Measurements from ENCODE around the gene C3.
"Not testable (repeated sequence)": the region's sequence is repeated elsewhere in the genome, so short reads cannot be mapped to it uniquely, and the experiment has no call there.

The C3 gene

DNA sequence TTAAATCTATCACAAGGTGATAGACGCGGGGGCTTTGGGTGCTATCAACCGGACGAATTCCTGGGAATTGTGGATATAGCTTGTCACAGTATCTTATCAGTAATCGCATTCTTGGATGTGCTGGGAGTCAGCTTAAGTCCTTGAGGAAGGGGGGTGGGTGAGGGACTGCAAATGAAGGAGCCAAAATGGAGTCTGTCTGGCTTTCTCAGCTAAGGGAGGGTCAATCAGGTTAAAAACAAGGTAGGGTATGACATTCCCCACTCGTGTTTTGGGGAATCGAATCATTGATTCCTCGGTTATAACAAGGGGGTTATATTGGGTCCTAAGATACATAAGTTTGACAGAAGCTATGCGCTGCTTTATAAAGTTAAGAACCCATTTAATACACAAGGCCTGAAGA is 64.1 kb downstream of the C3 start:
- peaks cover 0 to 32% (median 24%) of the 10 kb centered on the region in 5 donors for H3K27me3 ChIP-seq (ENCODE audit: control insufficient read depth in 5 of 5, insufficient read depth in 4 of 5, low read length in 5 of 5)
- H3K9me3 ChIP-seq (ENCODE audit: control insufficient read depth in 5 of 5, low read length in 5 of 5); H3K4me1 ChIP-seq (ENCODE audit: control insufficient read depth in 5 of 5, insufficient read depth in 5 of 5, low read length in 5 of 5); H3K36me3 ChIP-seq (ENCODE audit: control insufficient read depth in 5 of 5, insufficient read depth in 5 of 5, low read length in 5 of 5); H3K9ac ChIP-seq (ENCODE audit: low read length in 5 of 5); H3K4me3 ChIP-seq (ENCODE audit: low read depth in 1 of 5, low read length in 5 of 5); H3K27ac ChIP-seq (ENCODE audit: low read depth, low read length): not testable (repeated sequence)

- Histone ChIP-seq H3K36me3 (ENCODE audit: control insufficient read depth in 5 of 5, insufficient read depth in 5 of 5, low read length in 5 of 5) (no peaks in the 10 kb centered on the region), H3K9ac (ENCODE audit: low read length in 5 of 5) (no peak overlapping the region), H3K27ac (ENCODE audit: low read depth, low read length) (no peak overlapping the region), H3K27me3 (ENCODE audit: control insufficient read depth in 5 of 5, insufficient read depth in 4 of 5, low read length in 5 of 5) (peaks cover 0 to 25% (median 17%) of the 10 kb centered on the region in 5 donors), H3K9me3 (ENCODE audit: control insufficient read depth in 5 of 5, low read length in 5 of 5) (peaks cover 0 to 3% (median 0%) of the 10 kb centered on the region in 5 donors), H3K4me3 (ENCODE audit: low read depth in 1 of 5, low read length in 5 of 5) (no peak overlapping the region), H3K4me1 (ENCODE audit: control insufficient read depth in 5 of 5, insufficient read depth in 5 of 5, low read length in 5 of 5) (no peaks in the 10 kb centered on the region)
Observed at GRCh38 chr19:6654347-6655310, 65.8 kb downstream of the C3 start.

GRCh38 chr19:6652805-6653094 is 67.7 kb downstream of the C3 start:
- Histone ChIP-seq H3K27me3 (ENCODE audit: control insufficient read depth in 5 of 5, insufficient read depth in 4 of 5, low read length in 5 of 5) (peaks cover 0 to 11% (median 8%) of the 10 kb centered on the region in 5 donors), H3K4me1 (ENCODE audit: control insufficient read depth in 5 of 5, insufficient read depth in 5 of 5, low read length in 5 of 5) (no peaks in the 10 kb centered on the region), H3K36me3 (ENCODE audit: control insufficient read depth in 5 of 5, insufficient read depth in 5 of 5, low read length in 5 of 5) (no peaks in the 10 kb centered on the region), H3K4me3 (ENCODE audit: low read depth in 1 of 5, low read length in 5 of 5) (no peak overlapping the region), H3K9me3 (ENCODE audit: control insufficient read depth in 5 of 5, low read length in 5 of 5) (peaks cover 0 to 3% (median 0%) of the 10 kb centered on the region in 5 donors), H3K27ac (ENCODE audit: low read depth, low read length) (no peak overlapping the region), H3K9ac (ENCODE audit: low read length in 5 of 5) (no peak overlapping the region)

DNA sequence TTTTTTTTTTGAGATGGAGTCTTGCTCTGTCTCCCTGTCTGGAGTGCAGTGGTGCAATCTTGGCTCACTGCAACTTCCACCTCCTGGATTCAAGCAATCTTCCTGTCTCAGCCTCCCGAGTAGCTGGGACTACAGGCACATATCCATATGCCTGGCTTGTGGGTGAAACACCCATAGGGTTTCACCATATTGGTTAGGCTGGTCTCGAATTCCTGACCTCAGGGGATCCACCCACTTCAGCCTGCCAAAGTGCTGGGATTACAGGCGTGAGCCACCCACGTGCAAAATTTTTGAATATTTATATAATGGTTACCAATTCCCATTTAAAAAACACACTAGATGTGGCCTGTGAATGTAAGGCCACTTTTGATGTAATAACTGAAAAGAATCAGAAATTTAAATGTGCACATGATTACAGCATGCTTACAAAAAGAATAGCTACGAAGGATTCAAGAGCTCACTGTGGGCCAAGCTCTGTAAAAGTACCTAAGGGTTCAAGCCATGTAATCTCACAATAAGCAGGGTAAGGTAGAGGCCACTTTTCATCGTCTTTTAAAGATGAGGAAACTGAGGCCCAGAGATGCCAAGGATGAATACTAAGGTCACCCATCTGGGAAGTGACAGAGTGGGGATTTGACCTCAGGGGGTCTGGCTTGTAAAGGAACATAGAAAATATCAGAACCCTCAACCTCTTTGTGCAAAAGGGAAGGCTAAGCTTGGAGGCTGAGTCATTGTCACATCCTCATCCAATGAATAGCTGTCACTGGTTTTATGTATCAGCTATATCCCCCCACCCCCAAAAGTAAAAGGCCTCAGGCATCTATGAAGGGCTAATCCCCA is 68.3 kb downstream of the C3 start:
- H3K9ac ChIP-seq (ENCODE audit: low read length in 5 of 5): no peak overlapping the region
- H3K36me3 ChIP-seq (ENCODE audit: control insufficient read depth in 5 of 5, insufficient read depth in 5 of 5, low read length in 5 of 5): no peaks in the 10 kb centered on the region
- H3K9me3 ChIP-seq (ENCODE audit: control insufficient read depth in 5 of 5, low read length in 5 of 5): peaks cover 0 to 3% (median 0%) of the 10 kb centered on the region in 5 donors
- no peak overlapping the region for H3K4me3 ChIP-seq (ENCODE audit: low read depth in 1 of 5, low read length in 5 of 5)
- no peaks in the 10 kb centered on the region for H3K4me1 ChIP-seq (ENCODE audit: control insufficient read depth in 5 of 5, insufficient read depth in 5 of 5, low read length in 5 of 5)
- H3K27ac ChIP-seq (ENCODE audit: low read depth, low read length): no peak overlapping the region
- H3K27me3 ChIP-seq (ENCODE audit: control insufficient read depth in 5 of 5, insufficient read depth in 4 of 5, low read length in 5 of 5): peaks cover 0 to 11% (median 7%) of the 10 kb centered on the region in 5 donors

DNA sequence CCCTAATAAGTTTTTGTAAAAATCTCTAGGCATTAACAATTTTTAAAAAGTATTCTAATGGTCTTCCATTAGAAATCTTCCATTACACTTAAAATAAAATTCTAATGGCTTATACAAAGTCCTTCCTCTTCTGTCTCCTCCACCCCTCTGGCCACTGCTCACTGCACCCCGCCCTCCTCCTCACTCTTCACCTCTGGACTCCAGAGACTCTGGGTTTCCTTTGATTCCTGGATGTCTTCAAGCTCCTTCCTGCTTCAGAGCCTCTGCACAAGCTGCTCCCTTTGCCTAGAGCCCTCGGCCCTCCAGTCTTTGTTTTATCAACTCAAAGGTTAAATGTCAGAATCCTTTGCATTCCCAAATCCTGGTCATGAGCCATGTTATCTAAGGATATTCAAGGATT is 71.3 kb downstream of the C3 start:
- peaks cover 2 to 7% (median 5%) of the 10 kb centered on the region in 5 donors for H3K27me3 ChIP-seq (ENCODE audit: control insufficient read depth in 5 of 5, insufficient read depth in 4 of 5, low read length in 5 of 5)
- H3K36me3 ChIP-seq (ENCODE audit: control insufficient read depth in 5 of 5, insufficient read depth in 5 of 5, low read length in 5 of 5): no peaks in the 10 kb centered on the region
- H3K4me3 ChIP-seq (ENCODE audit: low read depth in 1 of 5, low read length in 5 of 5): no peak overlapping the region
- H3K9ac ChIP-seq (ENCODE audit: low read length in 5 of 5): no peak overlapping the region
- peaks cover 0 to 3% (median 0%) of the 10 kb centered on the region in 5 donors for H3K9me3 ChIP-seq (ENCODE audit: control insufficient read depth in 5 of 5, low read length in 5 of 5)
- H3K27ac ChIP-seq (ENCODE audit: low read depth, low read length): no peak overlapping the region
- H3K4me1 ChIP-seq (ENCODE audit: control insufficient read depth in 5 of 5, insufficient read depth in 5 of 5, low read length in 5 of 5): no peaks in the 10 kb centered on the region

DNA sequence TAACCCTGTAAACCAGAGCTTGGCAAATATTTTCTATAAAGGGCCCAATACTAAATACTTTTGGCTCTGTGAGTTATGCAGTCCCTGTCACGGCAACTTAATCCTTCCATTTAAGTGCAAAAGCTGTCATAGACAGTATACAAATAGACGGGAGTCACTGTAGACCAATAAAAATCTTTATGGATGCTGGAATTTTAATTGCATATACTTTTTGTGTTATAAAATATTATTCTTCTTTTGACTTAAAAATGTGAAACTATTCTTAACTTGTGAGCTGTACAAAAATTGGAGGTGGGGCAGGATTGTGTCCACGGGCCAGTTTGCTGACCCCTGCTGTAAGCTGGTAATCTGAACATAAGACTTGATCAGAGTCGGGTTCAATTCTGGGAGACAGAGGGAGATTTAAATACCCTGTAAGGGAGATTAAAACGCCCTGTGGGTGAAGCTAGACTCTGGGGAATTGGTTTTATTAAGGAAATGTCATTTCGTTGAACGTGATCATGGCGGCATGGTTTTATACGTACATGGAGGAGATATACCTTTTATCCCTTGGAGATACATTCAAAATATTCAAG is 72.2 kb downstream of the C3 start:
- no peak overlapping the region for H3K9ac ChIP-seq (ENCODE audit: low read length in 5 of 5)
- H3K36me3 ChIP-seq (ENCODE audit: control insufficient read depth in 5 of 5, insufficient read depth in 5 of 5, low read length in 5 of 5): no peaks in the 10 kb centered on the region
- no peaks in the 10 kb centered on the region for H3K4me1 ChIP-seq (ENCODE audit: control insufficient read depth in 5 of 5, insufficient read depth in 5 of 5, low read length in 5 of 5)
- H3K27ac ChIP-seq (ENCODE audit: low read depth, low read length): no peak overlapping the region
- H3K27me3 ChIP-seq (ENCODE audit: control insufficient read depth in 5 of 5, insufficient read depth in 4 of 5, low read length in 5 of 5): peaks cover 2 to 7% (median 6%) of the 10 kb centered on the region in 5 donors
- H3K9me3 ChIP-seq (ENCODE audit: control insufficient read depth in 5 of 5, low read length in 5 of 5): peaks cover 0 to 3% (median 0%) of the 10 kb centered on the region in 5 donors
- H3K4me3 ChIP-seq (ENCODE audit: low read depth in 1 of 5, low read length in 5 of 5): no peak overlapping the region

GRCh38 chr19:6644796-6645195 is 75.7 kb downstream of the C3 start:
- peaks cover 0 to 7% (median 7%) of the 10 kb centered on the region in 5 donors for H3K27me3 ChIP-seq (ENCODE audit: control insufficient read depth in 5 of 5, insufficient read depth in 4 of 5, low read length in 5 of 5)
- no peak overlapping the region for H3K9ac ChIP-seq (ENCODE audit: low read length in 5 of 5)
- no peaks in the 10 kb centered on the region for H3K4me1 ChIP-seq (ENCODE audit: control insufficient read depth in 5 of 5, insufficient read depth in 5 of 5, low read length in 5 of 5)
- no peak overlapping the region for H3K27ac ChIP-seq (ENCODE audit: low read depth, low read length)
- H3K9me3 ChIP-seq (ENCODE audit: control insufficient read depth in 5 of 5, low read length in 5 of 5): no peaks in the 10 kb centered on the region
- H3K4me3 ChIP-seq (ENCODE audit: low read depth in 1 of 5, low read length in 5 of 5): no peak overlapping the region
- H3K36me3 ChIP-seq (ENCODE audit: control insufficient read depth in 5 of 5, insufficient read depth in 5 of 5, low read length in 5 of 5): no peaks in the 10 kb centered on the region

GRCh38 chr19:6640333-6640732 is 80.1 kb downstream of the C3 start:
- not testable (repeated sequence) for H3K36me3 ChIP-seq (ENCODE audit: control insufficient read depth in 5 of 5, insufficient read depth in 5 of 5, low read length in 5 of 5); H3K9me3 ChIP-seq (ENCODE audit: control insufficient read depth in 5 of 5, low read length in 5 of 5); H3K4me3 ChIP-seq (ENCODE audit: low read depth in 1 of 5, low read length in 5 of 5); H3K9ac ChIP-seq (ENCODE audit: low read length in 5 of 5); H3K27ac ChIP-seq (ENCODE audit: low read depth, low read length); H3K4me1 ChIP-seq (ENCODE audit: control insufficient read depth in 5 of 5, insufficient read depth in 5 of 5, low read length in 5 of 5); H3K27me3 ChIP-seq (ENCODE audit: control insufficient read depth in 5 of 5, insufficient read depth in 4 of 5, low read length in 5 of 5)

DNA sequence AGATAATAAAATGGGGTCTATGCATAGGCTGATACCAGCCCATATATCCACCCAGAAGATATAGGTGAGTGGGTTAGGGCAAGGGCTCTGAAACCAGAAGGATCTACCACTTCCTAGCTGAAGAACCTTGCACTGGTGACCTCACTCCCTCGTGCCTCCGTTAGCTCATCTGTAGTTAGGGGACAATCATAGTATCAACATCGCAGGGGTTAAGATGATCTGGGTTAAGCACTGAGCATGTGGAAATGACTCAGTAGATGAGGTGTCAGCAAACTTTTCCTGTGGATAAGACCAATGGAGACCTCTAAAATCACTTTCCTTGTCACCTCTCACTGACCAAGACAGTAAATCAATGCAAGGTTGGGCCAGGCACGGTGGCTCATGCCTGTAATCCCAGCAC is 81.0 kb downstream of the C3 start:
- H3K27me3 ChIP-seq (ENCODE audit: control insufficient read depth in 5 of 5, insufficient read depth in 4 of 5, low read length in 5 of 5): peaks cover 0 to 4% (median 0%) of the 10 kb centered on the region in 5 donors
- no peaks in the 10 kb centered on the region for H3K9me3 ChIP-seq (ENCODE audit: control insufficient read depth in 5 of 5, low read length in 5 of 5)
- no peak overlapping the region for H3K4me3 ChIP-seq (ENCODE audit: low read depth in 1 of 5, low read length in 5 of 5)
- no peaks in the 10 kb centered on the region for H3K4me1 ChIP-seq (ENCODE audit: control insufficient read depth in 5 of 5, insufficient read depth in 5 of 5, low read length in 5 of 5)
- no peaks in the 10 kb centered on the region for H3K36me3 ChIP-seq (ENCODE audit: control insufficient read depth in 5 of 5, insufficient read depth in 5 of 5, low read length in 5 of 5)
- no peak overlapping the region for H3K9ac ChIP-seq (ENCODE audit: low read length in 5 of 5)
- H3K27ac ChIP-seq (ENCODE audit: low read depth, low read length): no peak overlapping the region

DNA sequence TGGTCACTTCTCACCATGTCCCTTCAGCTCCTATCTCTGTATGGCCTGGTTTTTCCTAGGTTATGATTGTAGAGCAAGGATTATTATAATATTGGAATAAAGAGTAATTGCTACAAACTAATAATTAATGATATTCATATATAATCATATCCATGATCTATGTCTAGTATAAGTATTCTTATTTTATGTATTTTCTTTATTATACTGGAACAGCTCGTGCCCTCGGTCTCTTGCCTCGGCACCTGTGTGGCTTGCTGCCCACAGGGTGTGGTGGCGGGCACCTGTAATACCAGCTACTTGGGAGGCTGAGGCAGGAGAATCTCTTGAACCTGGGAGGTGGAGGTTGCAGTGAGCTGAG is 87.0 kb downstream of the C3 start:
- not testable (repeated sequence) for H3K4me3 ChIP-seq (ENCODE audit: low read depth in 1 of 5, low read length in 5 of 5); H3K36me3 ChIP-seq (ENCODE audit: control insufficient read depth in 5 of 5, insufficient read depth in 5 of 5, low read length in 5 of 5); H3K9ac ChIP-seq (ENCODE audit: low read length in 5 of 5); H3K27me3 ChIP-seq (ENCODE audit: control insufficient read depth in 5 of 5, insufficient read depth in 4 of 5, low read length in 5 of 5); H3K4me1 ChIP-seq (ENCODE audit: control insufficient read depth in 5 of 5, insufficient read depth in 5 of 5, low read length in 5 of 5); H3K9me3 ChIP-seq (ENCODE audit: control insufficient read depth in 5 of 5, low read length in 5 of 5); H3K27ac ChIP-seq (ENCODE audit: low read depth, low read length)
